Esophagus (tissue), 2 donors: ENCODE data around the gene C9. TPM values are rescaled to one million over a fixed set of nuclear protein-coding genes. Genes with fewer than 3 reads are reported as not detected.

ENCODE experiments used
- H3K27ac ChIP-seq, 2 donors: one replicate each; pipeline ENCODE4 v1.5.1; 2013; ENCODE audit warnings: low read depth in 2 of 2, mild to moderate bottlenecking in 2 of 2, inconsistent platforms in 1 of 2, low read length in 1 of 2, moderate library complexity in 1 of 2
- H3K27me3 ChIP-seq, 2 donors: one replicate each; pipeline ENCODE4 v1.6.1; 2013; ENCODE audit warnings: low read length in 2 of 2, control low read depth in 1 of 2, mild to moderate bottlenecking in 1 of 2; ENCODE audit not compliant: insufficient read depth in 2 of 2, control insufficient read depth in 1 of 2
- H3K36me3 ChIP-seq, 2 donors: one replicate each; pipeline ENCODE4 v1.6.1; 2013; ENCODE audit warnings: low read length in 1 of 2; ENCODE audit not compliant: control insufficient read depth in 2 of 2, insufficient read depth in 2 of 2
- H3K4me1 ChIP-seq, 2 donors: one replicate each; pipeline ENCODE4 v1.6.1; 2013; ENCODE audit warnings: low read length in 1 of 2; ENCODE audit not compliant: control insufficient read depth in 2 of 2, insufficient read depth in 2 of 2
- H3K4me3 ChIP-seq, 2 donors: one replicate each; pipeline ENCODE4 v1.5.1; 2013; ENCODE audit warnings: low read length in 2 of 2, mild to moderate bottlenecking in 2 of 2, low read depth in 1 of 2, moderate library complexity in 1 of 2
- H3K9me3 ChIP-seq, 2 donors: one replicate each; pipeline ENCODE4 v1.6.1; 2013; ENCODE audit warnings: mild to moderate bottlenecking in 2 of 2, low read depth in 1 of 2, low read length in 1 of 2, moderate library complexity in 1 of 2; ENCODE audit not compliant: control insufficient read depth in 2 of 2, insufficient read depth in 1 of 2
- WGBS, 2 donors: extraction: QIAGEN DNeasy Blood & Tissue Kit; methylation state at CpG; one replicate each; pipeline ENCODE4 v1.1.7; 2013; 5-methylcytosine and 5-hydroxymethylcytosine counted together
- polyA plus RNA-seq, 2 donors: library from polyadenylated mRNA; stranded (reverse); fragments of 200-250 nt; gene quantifications; one replicate each; pipeline ENCODE4 v1.2.3, GENCODE V29; 2013
- donor health status: healthy with polysubstance abuse.
- donor health status: Bipolar disorder and iron deficiency.

C9 gene
- polyA plus RNA-seq, 2 donors, result not detected

GRCh38 chr5:39362646-39363045 is 1.6 kb downstream of the C9 start:
- 79 to 83% methylated on average over 8 of the region's 8 CpGs for WGBS, 2 donors

GRCh38 chr5:39361306-39361705 is 3.0 kb downstream of the C9 start:
- Histone ChIP-seq H3K36me3 (no peaks in the 10 kb centered on the region), H3K4me3 (no peak overlapping the region), H3K27me3 (no peaks in the 10 kb centered on the region), H3K9me3 (no peaks in the 10 kb centered on the region), H3K27ac (no peak overlapping the region), H3K4me1 (no peaks in the 10 kb centered on the region)
- 91% methylated on average over 4 of the region's 4 CpGs for WGBS, 2 donors

More at GRCh38 chr5:39362646-39363045, 1.6 kb downstream of the C9 start:
- Histone ChIP-seq H3K4me3 (no peak overlapping the region), H3K9me3 (no peaks in the 10 kb centered on the region), H3K36me3 (no peaks in the 10 kb centered on the region), H3K4me1 (no peaks in the 10 kb centered on the region), H3K27ac (no peak overlapping the region), H3K27me3 (no peaks in the 10 kb centered on the region)

GRCh38 chr5:39360471-39361111 is 3.7 kb downstream of the C9 start:
- H3K27me3 ChIP-seq, result no peaks in the 10 kb centered on the region
- 64 to 67% methylated on average over 5 of the region's 5 CpGs for WGBS, 2 donors
- no peaks in the 10 kb centered on the region for H3K9me3 ChIP-seq
- H3K4me1 ChIP-seq, result no peaks in the 10 kb centered on the region
- no peak overlapping the region for H3K27ac ChIP-seq
- no peak overlapping the region for H3K4me3 ChIP-seq
- no peaks in the 10 kb centered on the region for H3K36me3 ChIP-seq

GRCh38 chr5:39356263-39356662 is 8.0 kb downstream of the C9 start:
- Histone ChIP-seq H3K4me3 (no peak overlapping the region), H3K9me3 (no peaks in the 10 kb centered on the region), H3K27ac (no peak overlapping the region), H3K4me1 (no peaks in the 10 kb centered on the region), H3K36me3 (no peaks in the 10 kb centered on the region), H3K27me3 (no peaks in the 10 kb centered on the region)
- 89 to 92% methylated on average over 3 of the region's 3 CpGs for WGBS, 2 donors

GRCh38 chr5:39355324-39355723 is 9.0 kb downstream of the C9 start:
- H3K27me3 ChIP-seq, result no peaks in the 10 kb centered on the region
- 31 to 33% methylated on average over 3 of the region's 3 CpGs for WGBS, 2 donors
- H3K4me1 ChIP-seq, result no peaks in the 10 kb centered on the region
- no peak overlapping the region for H3K4me3 ChIP-seq
- no peaks in the 10 kb centered on the region for H3K36me3 ChIP-seq
- no peak overlapping the region for H3K27ac ChIP-seq
- no peaks in the 10 kb centered on the region for H3K9me3 ChIP-seq

- Histone ChIP-seq H3K27me3 (no peaks in the 10 kb centered on the region), H3K4me3 (no peak overlapping the region), H3K9me3 (no peaks in the 10 kb centered on the region), H3K27ac (no peak overlapping the region), H3K36me3 (no peaks in the 10 kb centered on the region), H3K4me1 (no peaks in the 10 kb centered on the region)
- WGBS, 2 donors, result 38 to 46% methylated on average over 1 of the region's 1 CpG
Observed at GRCh38 chr5:39353717-39354399, 10.4 kb downstream of the C9 start.

GRCh38 chr5:39352951-39353350 is 11.3 kb downstream of the C9 start:
- Histone ChIP-seq H3K4me3 (no peak overlapping the region), H3K9me3 (no peaks in the 10 kb centered on the region), H3K4me1 (no peaks in the 10 kb centered on the region), H3K27ac (no peak overlapping the region), H3K36me3 (no peaks in the 10 kb centered on the region), H3K27me3 (no peaks in the 10 kb centered on the region)
- WGBS, 2 donors, result 71 to 73% methylated on average over 1 of the region's 1 CpG

GRCh38 chr5:39352170-39352569 is 12.1 kb downstream of the C9 start:
- H3K9me3 ChIP-seq, result no peaks in the 10 kb centered on the region
- H3K27me3 ChIP-seq, result no peaks in the 10 kb centered on the region
- H3K4me1 ChIP-seq, result no peaks in the 10 kb centered on the region
- H3K36me3 ChIP-seq, result no peaks in the 10 kb centered on the region
- H3K27ac ChIP-seq, result no peak overlapping the region
- H3K4me3 ChIP-seq, result no peak overlapping the region
- 78 to 84% methylated on average over 2 of the region's 2 CpGs for WGBS, 2 donors

- no peaks in the 10 kb centered on the region for H3K9me3 ChIP-seq
- no peak overlapping the region for H3K27ac ChIP-seq
- no peaks in the 10 kb centered on the region for H3K36me3 ChIP-seq
- H3K27me3 ChIP-seq, result no peaks in the 10 kb centered on the region
- WGBS, 2 donors, result 91% methylated on average over 4 of the region's 4 CpGs
- no peaks in the 10 kb centered on the region for H3K4me1 ChIP-seq
- no peak overlapping the region for H3K4me3 ChIP-seq
Observed at GRCh38 chr5:39349484-39349883, 14.8 kb downstream of the C9 start.

GRCh38 chr5:39342460-39342859 is 21.8 kb downstream of the C9 start:
- Histone ChIP-seq H3K4me3 (no peak overlapping the region), H3K4me1 (no peaks in the 10 kb centered on the region), H3K27me3 (no peaks in the 10 kb centered on the region), H3K36me3 (no peaks in the 10 kb centered on the region), H3K9me3 (peaks cover 0 to 5% of the 10 kb centered on the region in 2 donors), H3K27ac (no peak overlapping the region)
- WGBS, 2 donors, result 93 to 96% methylated on average over 1 of the region's 1 CpG
